ENCODE results near the gene SOWAHB. TPM values are rescaled to one million over a fixed set of nuclear protein-coding genes. Genes with fewer than 3 reads are reported as not detected.

SOWAHB gene
- total and polyA plus RNA-seq, 2 donors (not counting 1 experiment from before 2014, with no cell fraction given), result not detected

DNA sequence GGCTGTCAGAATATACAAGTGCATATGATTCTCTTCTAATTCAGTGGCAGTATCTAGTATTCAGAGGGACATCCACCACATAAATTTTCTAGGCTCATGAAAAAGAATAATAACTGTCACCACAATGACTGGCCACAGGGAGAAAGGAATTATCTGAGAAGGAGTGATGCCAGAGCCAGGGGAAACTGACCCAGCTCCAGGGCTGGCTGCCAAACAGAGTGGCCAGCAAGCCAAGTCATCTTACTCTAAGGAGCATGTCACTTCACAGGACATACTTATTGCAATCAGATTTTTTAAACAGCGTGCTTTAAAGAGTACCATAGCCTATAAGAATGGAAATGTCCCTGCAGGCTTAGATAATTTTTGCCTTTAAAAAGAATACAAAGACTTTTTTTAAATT, 45.8 kb upstream of the SOWAHB start:
- no peaks in the 10 kb centered on the region for H4K20me1 ChIP-seq (ENCODE audit: control insufficient read depth, insufficient read depth, low read length, poor library complexity, severe bottlenecking)
- no peaks in the 10 kb centered on the region for H3K36me3 ChIP-seq (replicated peaks in 1 of 2; ENCODE audit: control extremely low read depth in 1 of 2, control insufficient read depth in 1 of 2, extremely low read depth in 1 of 2, insufficient read depth in 2 of 2, low read length in 1 of 2)
- no peak for DNase-seq
- no peak overlapping the region for H2AFZ ChIP-seq (ENCODE audit: insufficient read depth, low read depth, low read length, poor library complexity, severe bottlenecking)
- no peak overlapping the region for H3K27ac Mint-ChIP-seq
- no peak overlapping the region for H3K4me3 ChIP-seq (ENCODE audit: control extremely low read depth in 1 of 5, extremely low read depth in 1 of 5, insufficient read depth in 1 of 5, low read depth in 2 of 5, low read length in 4 of 5)
- no peak overlapping the region for H3K4me3 Mint-ChIP-seq
- intact Hi-C loops (cut with micrococcal nuclease), result no loop called here
- H3K9me3 Mint-ChIP-seq (ENCODE audit: insufficient read depth), result no peaks in the 10 kb centered on the region
- H3K4me2 ChIP-seq (replicated peaks; ENCODE audit: low read depth, low read length, poor library complexity, severe bottlenecking), result no peak overlapping the region
- H3K4me1 ChIP-seq (ENCODE audit: control insufficient read depth in 2 of 2, insufficient read depth in 2 of 2, low read length in 2 of 2), result peaks cover 0 to 6% of the 10 kb centered on the region in 2 donors
- no peaks in the 10 kb centered on the region for H3K27me3 ChIP-seq (replicated peaks in 1 of 4; ENCODE audit: control extremely low read depth in 1 of 4, control insufficient read depth in 3 of 4, insufficient read depth in 4 of 4, low read length in 3 of 4)
- no peaks in the 10 kb centered on the region for H3K27me3 Mint-ChIP-seq
- WGBS (ENCODE audit: insufficient coverage), result no CpG with 5 or more reads among the region's 1 CpG
- CTCF ChIA-PET, result no interaction called here
- H3K9me3 ChIP-seq (ENCODE audit: control extremely low read depth in 1 of 3, control insufficient read depth in 2 of 3, insufficient read depth in 1 of 3, low read length in 2 of 3), result peaks cover 0 to 8% (median 3%) of the 10 kb centered on the region in 3 donors
- H3K9ac ChIP-seq (ENCODE audit: low read length), result no peak overlapping the region
- POLR2A ChIA-PET, result no interaction called here
- no peak overlapping the region for H3K27ac ChIP-seq (ENCODE audit: low read length in 2 of 2)
- H3K79me2 ChIP-seq (ENCODE audit: control insufficient read depth, insufficient read depth, low read length), result no peaks in the 10 kb centered on the region
- no peak for TF ChIP-seq EZH2 (IDR thresholded peaks at IDR 0.05; ENCODE audit: borderline replicate concordance, insufficient read depth, low read depth, low read length, poor library complexity, severe bottlenecking)
- TF ChIP-seq, protein P1, sequence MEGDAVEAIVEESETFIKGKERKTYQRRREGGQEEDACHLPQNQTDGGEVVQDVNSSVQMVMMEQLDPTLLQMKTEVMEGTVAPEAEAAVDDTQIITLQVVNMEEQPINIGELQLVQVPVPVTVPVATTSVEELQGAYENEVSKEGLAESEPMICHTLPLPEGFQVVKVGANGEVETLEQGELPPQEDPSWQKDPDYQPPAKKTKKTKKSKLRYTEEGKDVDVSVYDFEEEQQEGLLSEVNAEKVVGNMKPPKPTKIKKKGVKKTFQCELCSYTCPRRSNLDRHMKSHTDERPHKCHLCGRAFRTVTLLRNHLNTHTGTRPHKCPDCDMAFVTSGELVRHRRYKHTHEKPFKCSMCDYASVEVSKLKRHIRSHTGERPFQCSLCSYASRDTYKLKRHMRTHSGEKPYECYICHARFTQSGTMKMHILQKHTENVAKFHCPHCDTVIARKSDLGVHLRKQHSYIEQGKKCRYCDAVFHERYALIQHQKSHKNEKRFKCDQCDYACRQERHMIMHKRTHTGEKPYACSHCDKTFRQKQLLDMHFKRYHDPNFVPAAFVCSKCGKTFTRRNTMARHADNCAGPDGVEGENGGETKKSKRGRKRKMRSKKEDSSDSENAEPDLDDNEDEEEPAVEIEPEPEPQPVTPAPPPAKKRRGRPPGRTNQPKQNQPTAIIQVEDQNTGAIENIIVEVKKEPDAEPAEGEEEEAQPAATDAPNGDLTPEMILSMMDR (IDR thresholded peaks at IDR 0.05), result no peak
- ATAC-seq (ENCODE audit: low read depth), result no peak
- H3K4me1 Mint-ChIP-seq, result peaks cover 5% of the 10 kb centered on the region

DNA sequence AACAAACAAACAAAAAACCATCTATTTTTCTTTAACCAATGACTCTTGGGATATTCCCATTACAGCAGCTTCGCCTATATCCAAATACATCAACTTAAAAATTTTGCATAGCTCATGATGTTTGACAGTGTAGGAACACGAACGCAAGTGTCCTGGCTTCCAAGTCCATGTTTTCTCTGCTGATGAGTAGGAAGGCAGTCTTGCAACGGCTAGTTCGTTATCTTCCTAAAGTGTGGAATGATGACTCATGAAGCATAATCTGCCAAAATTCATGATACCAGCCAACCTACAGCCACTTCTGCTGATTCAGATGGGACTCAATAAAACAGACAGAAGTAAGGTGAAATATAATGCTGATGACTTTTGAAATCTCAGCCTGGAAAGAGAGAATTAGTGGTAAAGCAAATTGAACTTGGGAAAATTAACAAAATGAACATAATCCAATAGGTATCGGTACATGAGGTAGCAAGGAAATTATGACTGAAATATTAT, 45.2 kb upstream of the SOWAHB start:
- Histone ChIP-seq H2AFZ (ENCODE audit: insufficient read depth, low read depth, low read length, poor library complexity, severe bottlenecking) (no peak overlapping the region), H3K36me3 (replicated peaks in 1 of 2; ENCODE audit: control extremely low read depth in 1 of 2, control insufficient read depth in 1 of 2, extremely low read depth in 1 of 2, insufficient read depth in 2 of 2, low read length in 1 of 2) (no peaks in the 10 kb centered on the region), H3K27me3 (replicated peaks in 1 of 4; ENCODE audit: control extremely low read depth in 1 of 4, control insufficient read depth in 3 of 4, insufficient read depth in 4 of 4, low read length in 3 of 4) (no peaks in the 10 kb centered on the region), H3K9ac (ENCODE audit: low read length) (no peak overlapping the region), H3K9me3 (ENCODE audit: control extremely low read depth in 1 of 3, control insufficient read depth in 2 of 3, insufficient read depth in 1 of 3, low read length in 2 of 3) (peaks cover 0 to 3% (median 2%) of the 10 kb centered on the region in 3 donors), H3K4me2 (replicated peaks; ENCODE audit: low read depth, low read length, poor library complexity, severe bottlenecking) (no peak overlapping the region), H3K4me3 (ENCODE audit: control extremely low read depth in 1 of 5, extremely low read depth in 1 of 5, insufficient read depth in 1 of 5, low read depth in 2 of 5, low read length in 4 of 5) (no peak overlapping the region), H3K27ac (ENCODE audit: low read length in 2 of 2) (no peak overlapping the region), H4K20me1 (ENCODE audit: control insufficient read depth, insufficient read depth, low read length, poor library complexity, severe bottlenecking) (no peaks in the 10 kb centered on the region), H3K79me2 (ENCODE audit: control insufficient read depth, insufficient read depth, low read length) (no peaks in the 10 kb centered on the region), H3K4me1 (ENCODE audit: control insufficient read depth in 2 of 2, insufficient read depth in 2 of 2, low read length in 2 of 2) (no peaks in the 10 kb centered on the region)
- DNase-seq (no peak), ATAC-seq (ENCODE audit: low read depth) (no peak)
- Mint-ChIP-seq H3K4me1 (no peaks in the 10 kb centered on the region), H3K27me3 (no peaks in the 10 kb centered on the region), H3K4me3 (no peak overlapping the region), H3K9me3 (ENCODE audit: insufficient read depth) (no peaks in the 10 kb centered on the region), H3K27ac (no peak overlapping the region)
- TF ChIP-seq, protein P1 (IDR thresholded peaks at IDR 0.05), result no peak
- no peak for TF ChIP-seq EZH2 (IDR thresholded peaks at IDR 0.05; ENCODE audit: borderline replicate concordance, insufficient read depth, low read depth, low read length, poor library complexity, severe bottlenecking)
- no CpG with 5 or more reads among the region's 6 CpGs for WGBS (ENCODE audit: insufficient coverage)
- intact Hi-C loops (cut with micrococcal nuclease), result no loop called here
- CTCF ChIA-PET, result no interaction called here
- POLR2A ChIA-PET, result no interaction called here

Data from B cell (primary cell).